ENCODE measurements around the gene PCDHA12. TPM values are rescaled to one million over a fixed set of nuclear protein-coding genes. Genes with fewer than 3 reads are reported as not detected.
"Not testable (repeated sequence)": the region's sequence is repeated elsewhere in the genome, so short reads cannot be mapped to it uniquely, and the experiment has no call there.

The PCDHA12 gene
- total RNA-seq, 1 donor from 2014 or later = 16.0 TPM

DNA sequence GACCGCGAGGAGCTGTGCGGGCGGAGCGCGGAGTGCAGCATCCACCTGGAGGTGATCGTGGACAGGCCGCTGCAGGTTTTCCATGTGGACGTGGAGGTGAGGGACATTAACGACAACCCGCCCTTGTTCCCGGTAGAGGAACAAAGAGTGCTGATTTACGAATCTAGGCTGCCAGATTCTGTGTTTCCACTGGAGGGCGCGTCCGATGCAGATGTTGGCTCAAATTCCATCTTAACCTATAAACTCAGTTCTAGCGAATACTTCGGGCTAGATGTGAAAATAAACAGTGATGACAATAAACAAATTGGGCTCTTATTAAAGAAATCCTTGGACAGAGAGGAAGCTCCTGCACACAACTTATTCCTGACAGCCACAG is 46.8 kb upstream of the PCDHA12 start:
- Histone ChIP-seq H3K27ac (ENCODE audit: low read depth, low read length) (no peak overlapping the region), H3K4me3 (ENCODE audit: insufficient read depth, low read depth, low read length) (no peak overlapping the region), H3K36me3 (ENCODE audit: insufficient read depth, low read length) (no peaks in the 10 kb centered on the region), H4K20me1 (ENCODE audit: insufficient read depth, low read length) (no peaks in the 10 kb centered on the region), H2AFZ (ENCODE audit: low read depth, low read length) (no peak overlapping the region), H3K9ac (ENCODE audit: low read length) (no peak overlapping the region), H3K4me2 (ENCODE audit: low read length) (no peak overlapping the region), H3K9me3 (ENCODE audit: insufficient read depth, low read depth, low read length) (peaks cover 9% of the 10 kb centered on the region), H3K4me1 (ENCODE audit: insufficient read depth, low read length) (no peaks in the 10 kb centered on the region), H3K79me2 (ENCODE audit: insufficient read depth, low read length) (no peaks in the 10 kb centered on the region), H3K27me3 (ENCODE audit: insufficient read depth, low read length) (no peaks in the 10 kb centered on the region)
- Mint-ChIP-seq H3K36me3 (ENCODE audit: low read depth, unreplicated experiment) (peaks cover 14% of the 10 kb centered on the region), H3K9me3 (ENCODE audit: unreplicated experiment) (peaks cover 6% of the 10 kb centered on the region), H3K4me3 (ENCODE audit: unreplicated experiment) (peak overlapping the region; percentile 64), H3K27me3 (ENCODE audit: low read depth, unreplicated experiment) (no peaks in the 10 kb centered on the region), H3K4me1 (ENCODE audit: low read depth, unreplicated experiment) (no peaks in the 10 kb centered on the region), H3K27ac (ENCODE audit: unreplicated experiment) (no peak overlapping the region)
- TF ChIP-seq EZH2 (IDR thresholded peaks at IDR 0.05; ENCODE audit: insufficient read depth, low read length) (no peak), CTCF (IDR thresholded peaks at IDR 0.05; ENCODE audit: insufficient read depth, low read depth, low read length) (no peak)
- DNase-seq (ENCODE audit: low read depth) = no peak
- no peak for FAIRE-seq

DNA sequence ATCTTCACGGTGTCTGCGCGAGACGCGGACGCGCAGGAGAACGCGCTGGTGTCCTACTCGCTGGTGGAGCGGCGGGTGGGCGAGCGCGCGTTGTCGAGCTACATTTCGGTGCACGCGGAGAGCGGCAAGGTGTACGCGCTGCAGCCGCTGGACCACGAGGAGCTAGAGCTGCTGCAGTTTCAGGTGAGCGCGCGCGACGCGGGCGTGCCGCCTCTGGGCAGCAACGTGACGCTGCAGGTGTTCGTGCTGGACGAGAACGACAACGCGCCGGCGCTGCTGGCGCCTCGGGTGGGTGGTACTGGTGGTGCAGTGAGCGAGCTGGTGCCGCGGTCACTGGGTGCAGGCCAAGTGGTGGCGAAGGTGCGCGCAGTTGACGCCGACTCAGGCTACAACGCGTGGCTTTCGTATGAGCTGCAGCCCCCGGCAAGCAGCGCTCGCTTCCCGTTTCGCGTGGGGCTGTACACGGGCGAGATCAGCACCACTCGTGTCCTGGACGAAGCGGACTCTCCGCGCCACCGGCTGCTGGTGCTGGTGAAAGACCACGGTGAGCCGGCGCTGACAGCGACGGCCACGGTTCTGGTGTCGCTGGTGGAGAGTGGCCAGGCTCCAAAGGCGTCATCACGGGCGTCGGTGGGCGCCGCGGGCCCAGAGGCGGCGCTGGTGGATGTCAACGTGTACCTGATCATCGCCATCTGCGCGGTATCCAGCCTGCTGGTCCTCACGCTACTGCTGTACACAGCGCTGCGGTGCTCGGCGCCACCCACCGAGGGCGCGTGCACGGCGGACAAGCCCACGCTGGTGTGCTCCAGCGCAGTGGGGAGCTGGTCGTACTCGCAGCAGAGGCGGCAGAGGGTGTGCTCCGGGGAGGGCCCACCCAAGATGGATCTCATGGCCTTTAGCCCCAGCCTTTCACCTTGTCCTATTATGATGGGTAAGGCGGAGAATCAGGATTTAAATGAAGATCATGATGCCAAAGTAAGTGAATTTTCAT is 45.3 kb upstream of the PCDHA12 start:
- not testable (repeated sequence) for H3K27me3 ChIP-seq (ENCODE audit: insufficient read depth, low read length); H3K4me3 Mint-ChIP-seq (ENCODE audit: unreplicated experiment); H3K36me3 ChIP-seq (ENCODE audit: insufficient read depth, low read length); H3K4me1 ChIP-seq (ENCODE audit: insufficient read depth, low read length); DNase-seq (ENCODE audit: low read depth); FAIRE-seq; H3K27ac Mint-ChIP-seq (ENCODE audit: unreplicated experiment); H3K27ac ChIP-seq (ENCODE audit: low read depth, low read length); H4K20me1 ChIP-seq (ENCODE audit: insufficient read depth, low read length); H3K4me1 Mint-ChIP-seq (ENCODE audit: low read depth, unreplicated experiment); H3K9ac ChIP-seq (ENCODE audit: low read length); H3K9me3 ChIP-seq (ENCODE audit: insufficient read depth, low read depth, low read length); H3K27me3 Mint-ChIP-seq (ENCODE audit: low read depth, unreplicated experiment); H3K79me2 ChIP-seq (ENCODE audit: insufficient read depth, low read length); H3K4me2 ChIP-seq (ENCODE audit: low read length); H3K4me3 ChIP-seq (ENCODE audit: insufficient read depth, low read depth, low read length); H2AFZ ChIP-seq (ENCODE audit: low read depth, low read length)
- peaks cover 18% of the 10 kb centered on the region for H3K36me3 Mint-ChIP-seq (ENCODE audit: low read depth, unreplicated experiment)
- peaks cover 11% of the 10 kb centered on the region for H3K9me3 Mint-ChIP-seq (ENCODE audit: unreplicated experiment)

GRCh38 chr5:140833993-140834392 is 41.1 kb upstream of the PCDHA12 start, which contains the start of gene PCDHA7:
Gene PCDHA7 (plus strand): TSS chr5:140834269. CDS start chr5:140834384, 115 bp downstream.
- no peak within 1 kb of the TSS for H3K4me3 ChIP-seq (ENCODE audit: insufficient read depth, low read depth, low read length)
- H3K27me3 ChIP-seq (ENCODE audit: insufficient read depth, low read length) = no peaks in the 10 kb centered on the region
- H3K36me3 ChIP-seq (ENCODE audit: insufficient read depth, low read length) = no peaks in the 10 kb centered on the region
- no peak within 1 kb of the TSS for H3K4me2 ChIP-seq (ENCODE audit: low read length)
- FAIRE-seq = no peak
- DNase-seq (ENCODE audit: low read depth) = peak; percentile 5
- H3K36me3 Mint-ChIP-seq (ENCODE audit: low read depth, unreplicated experiment) = peaks cover 10% of the 10 kb centered on the region
- peaks cover 5% of the 10 kb centered on the region for H3K9me3 Mint-ChIP-seq (ENCODE audit: unreplicated experiment)
- H3K27ac Mint-ChIP-seq (ENCODE audit: unreplicated experiment) = no peak within 1 kb of the TSS
- no peak within 1 kb of the TSS for H2AFZ ChIP-seq (ENCODE audit: low read depth, low read length)
- no peaks in the 10 kb centered on the region for H4K20me1 ChIP-seq (ENCODE audit: insufficient read depth, low read length)
- no peaks in the 10 kb centered on the region for H3K27me3 Mint-ChIP-seq (ENCODE audit: low read depth, unreplicated experiment)
- H3K9me3 ChIP-seq (ENCODE audit: insufficient read depth, low read depth, low read length) = peaks cover 14% of the 10 kb centered on the region
- H3K79me2 ChIP-seq (ENCODE audit: insufficient read depth, low read length) = no peaks in the 10 kb centered on the region
- H3K27ac ChIP-seq (ENCODE audit: low read depth, low read length) = no peak within 1 kb of the TSS
- no peak within 1 kb of the TSS for H3K9ac ChIP-seq (ENCODE audit: low read length)
- H3K4me1 Mint-ChIP-seq (ENCODE audit: low read depth, unreplicated experiment) = no peaks in the 10 kb centered on the region
- no peaks in the 10 kb centered on the region for H3K4me1 ChIP-seq (ENCODE audit: insufficient read depth, low read length)
- TF ChIP-seq CTCF (IDR thresholded peaks at IDR 0.05; ENCODE audit: insufficient read depth, low read depth, low read length) = no peak
- TF ChIP-seq EZH2 (IDR thresholded peaks at IDR 0.05; ENCODE audit: insufficient read depth, low read length) = no peak
- H3K4me3 Mint-ChIP-seq (ENCODE audit: unreplicated experiment) = peak within 1 kb of the TSS; percentile 76

- not testable (repeated sequence) for H3K4me2 ChIP-seq (ENCODE audit: low read length); H3K27me3 ChIP-seq (ENCODE audit: insufficient read depth, low read length); H3K9me3 Mint-ChIP-seq (ENCODE audit: unreplicated experiment); H3K27ac ChIP-seq (ENCODE audit: low read depth, low read length); H3K9ac ChIP-seq (ENCODE audit: low read length); H3K4me1 ChIP-seq (ENCODE audit: insufficient read depth, low read length); H3K36me3 Mint-ChIP-seq (ENCODE audit: low read depth, unreplicated experiment); H3K79me2 ChIP-seq (ENCODE audit: insufficient read depth, low read length); H3K4me3 ChIP-seq (ENCODE audit: insufficient read depth, low read depth, low read length); H3K27me3 Mint-ChIP-seq (ENCODE audit: low read depth, unreplicated experiment); H2AFZ ChIP-seq (ENCODE audit: low read depth, low read length); H3K36me3 ChIP-seq (ENCODE audit: insufficient read depth, low read length); H4K20me1 ChIP-seq (ENCODE audit: insufficient read depth, low read length); FAIRE-seq; DNase-seq (ENCODE audit: low read depth); H3K4me1 Mint-ChIP-seq (ENCODE audit: low read depth, unreplicated experiment); H3K27ac Mint-ChIP-seq (ENCODE audit: unreplicated experiment)
- peak overlapping the region; percentile 76 for H3K4me3 Mint-ChIP-seq (ENCODE audit: unreplicated experiment)
- peaks cover 14% of the 10 kb centered on the region for H3K9me3 ChIP-seq (ENCODE audit: insufficient read depth, low read depth, low read length)
Observed at GRCh38 chr5:140834439-140835008, 40.6 kb upstream of the PCDHA12 start.
